ENCODE data around the gene HOXB1.

- TF ChIP-seq POLR2AphosphoS5 (IDR thresholded peaks at IDR 0.05) (no peak), POLR2A (IDR thresholded peaks at IDR 0.05) (no peak), EP300 (IDR thresholded peaks at IDR 0.05) (no peak)
- TF ChIP-seq, protein P1, sequence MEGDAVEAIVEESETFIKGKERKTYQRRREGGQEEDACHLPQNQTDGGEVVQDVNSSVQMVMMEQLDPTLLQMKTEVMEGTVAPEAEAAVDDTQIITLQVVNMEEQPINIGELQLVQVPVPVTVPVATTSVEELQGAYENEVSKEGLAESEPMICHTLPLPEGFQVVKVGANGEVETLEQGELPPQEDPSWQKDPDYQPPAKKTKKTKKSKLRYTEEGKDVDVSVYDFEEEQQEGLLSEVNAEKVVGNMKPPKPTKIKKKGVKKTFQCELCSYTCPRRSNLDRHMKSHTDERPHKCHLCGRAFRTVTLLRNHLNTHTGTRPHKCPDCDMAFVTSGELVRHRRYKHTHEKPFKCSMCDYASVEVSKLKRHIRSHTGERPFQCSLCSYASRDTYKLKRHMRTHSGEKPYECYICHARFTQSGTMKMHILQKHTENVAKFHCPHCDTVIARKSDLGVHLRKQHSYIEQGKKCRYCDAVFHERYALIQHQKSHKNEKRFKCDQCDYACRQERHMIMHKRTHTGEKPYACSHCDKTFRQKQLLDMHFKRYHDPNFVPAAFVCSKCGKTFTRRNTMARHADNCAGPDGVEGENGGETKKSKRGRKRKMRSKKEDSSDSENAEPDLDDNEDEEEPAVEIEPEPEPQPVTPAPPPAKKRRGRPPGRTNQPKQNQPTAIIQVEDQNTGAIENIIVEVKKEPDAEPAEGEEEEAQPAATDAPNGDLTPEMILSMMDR (IDR thresholded peaks at IDR 0.05), result no peak
Observed at GRCh38 chr17:48543854-48544348, 13.1 kb upstream of the HOXB1 start.
